ENCODE data around the gene ERC2.

DNA sequence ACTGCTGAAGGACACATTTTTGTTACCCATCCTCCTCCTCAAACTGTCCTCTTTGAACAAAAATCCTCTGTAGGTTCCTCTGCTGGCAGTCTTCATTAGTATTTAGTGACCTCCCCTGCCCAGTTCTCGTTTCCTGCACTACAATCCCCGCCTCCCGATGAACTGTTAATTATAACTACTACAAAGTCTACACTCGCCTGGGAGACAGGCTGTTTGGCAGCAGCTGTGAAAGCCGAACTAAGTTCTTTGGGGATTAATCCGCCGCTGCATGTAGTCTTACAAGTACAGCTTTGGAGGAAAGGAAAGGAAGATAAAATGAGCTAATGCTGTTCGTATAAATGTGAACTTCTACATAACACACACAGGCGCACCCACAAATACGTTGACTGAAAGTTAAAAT lies 821.2 kb downstream of the ERC2 start:
- TF ChIP-seq, protein P1, sequence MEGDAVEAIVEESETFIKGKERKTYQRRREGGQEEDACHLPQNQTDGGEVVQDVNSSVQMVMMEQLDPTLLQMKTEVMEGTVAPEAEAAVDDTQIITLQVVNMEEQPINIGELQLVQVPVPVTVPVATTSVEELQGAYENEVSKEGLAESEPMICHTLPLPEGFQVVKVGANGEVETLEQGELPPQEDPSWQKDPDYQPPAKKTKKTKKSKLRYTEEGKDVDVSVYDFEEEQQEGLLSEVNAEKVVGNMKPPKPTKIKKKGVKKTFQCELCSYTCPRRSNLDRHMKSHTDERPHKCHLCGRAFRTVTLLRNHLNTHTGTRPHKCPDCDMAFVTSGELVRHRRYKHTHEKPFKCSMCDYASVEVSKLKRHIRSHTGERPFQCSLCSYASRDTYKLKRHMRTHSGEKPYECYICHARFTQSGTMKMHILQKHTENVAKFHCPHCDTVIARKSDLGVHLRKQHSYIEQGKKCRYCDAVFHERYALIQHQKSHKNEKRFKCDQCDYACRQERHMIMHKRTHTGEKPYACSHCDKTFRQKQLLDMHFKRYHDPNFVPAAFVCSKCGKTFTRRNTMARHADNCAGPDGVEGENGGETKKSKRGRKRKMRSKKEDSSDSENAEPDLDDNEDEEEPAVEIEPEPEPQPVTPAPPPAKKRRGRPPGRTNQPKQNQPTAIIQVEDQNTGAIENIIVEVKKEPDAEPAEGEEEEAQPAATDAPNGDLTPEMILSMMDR (conservative IDR thresholded peaks at IDR 0.05; ENCODE audit: low read length): no peak
- TF ChIP-seq EZH2phosphoT487 (IDR thresholded peaks at IDR 0.05; ENCODE audit: borderline replicate concordance, low read depth, low read length): no peak

All from OCI-LY7 (cell line).